GM12878 (cell line): ENCODE results near the gene ANKMY1. TPM values are rescaled to one million over a fixed set of nuclear protein-coding genes. Genes with fewer than 3 reads are reported as not detected.

ENCODE experiments used
- ATAC-seq: fragments of 200-7000 bp; cut with Tn5 transposase; 3 replicates; pipeline ENCODE4 v1.9.1; 2020; ENCODE audit warnings: mild to moderate bottlenecking, moderate library complexity
- BruUV-seq: library from RNA; stranded (reverse); fragments of 400-500 nt; replicated peaks from 2 replicates; lab custom pipeline; 2021; lab: Mats Ljungman, UMichigan
- CTCF ChIA-PET: fragments of 300-600 bp; sonication (Branson Sonifier 250); formaldehyde crosslinking; extraction: SDS; loops from one replicate; lab custom pipeline; 2021; ENCODE audit warnings: inconsistent platforms; lab: Yijun Ruan, JAX
- POLR2A ChIA-PET: fragments of 350-600 bp; formaldehyde crosslinking; extraction: SDS; loops from one replicate; lab custom pipeline; 2021; ENCODE audit warnings: inconsistent platforms; lab: Charles Lee
- RAD21 ChIA-PET: fragments of 300-600 bp; sonication (Branson Sonifier 250); formaldehyde crosslinking; loops from one replicate; lab custom pipeline; 2023; ENCODE audit warnings: antibody characterized with exemption; ENCODE audit not compliant: unreplicated experiment; lab: Charles Lee
- SMC1A ChIA-PET: fragments of 300-600 bp; sonication (Branson Sonifier 250); formaldehyde crosslinking; loops from one replicate; lab custom pipeline; 2023; ENCODE audit not compliant: unreplicated experiment, uncharacterized antibody; lab: Charles Lee
- DNase-seq: peaks from one replicate; pipeline ENCODE4 v3.0.0-alpha.2; 2011; ENCODE audit warnings: low read depth, low spot score
- FAIRE-seq: peaks from 3 replicates; lab custom pipeline; 2011; peaks lifted over from hg19 to GRCh38; lab: Jason Lieb, UNC
- H2AFZ ChIP-seq: 2 replicates; pipeline ENCODE4 v1.6.0; 2011; ENCODE audit warnings: low read depth, low read length, control low read depth; ENCODE audit not compliant: control insufficient read depth
- H3K27ac ChIP-seq: 2 replicates; pipeline ENCODE4 v1.5.1; 2011; ENCODE audit warnings: control low read depth; ENCODE audit not compliant: control insufficient read depth, insufficient read depth
- H3K27me3 ChIP-seq, 2 experiments: replicated peaks in 1 of 2; 2 replicates each; pipeline versions ENCODE4 v1.6.0 to v1.6.1; 2011; ENCODE audit warnings: low read length in 1 of 2; ENCODE audit not compliant: control insufficient read depth in 2 of 2, insufficient read depth in 2 of 2
- H3K36me3 ChIP-seq, 2 experiments: 2 replicates each; pipeline ENCODE4 v1.5.1; 2011; ENCODE audit warnings: low read length in 1 of 2; ENCODE audit not compliant: control insufficient read depth in 2 of 2, insufficient read depth in 2 of 2
- H3K4me1 ChIP-seq: 2 replicates; pipeline ENCODE4 v1.6.1; 2011; ENCODE audit warnings: mild to moderate bottlenecking, low read length, moderate library complexity, mixed read lengths; ENCODE audit not compliant: control insufficient read depth, insufficient read depth
- H3K4me2 ChIP-seq: 2 replicates; pipeline ENCODE4 v1.6.0; 2011; ENCODE audit warnings: control low read depth; ENCODE audit not compliant: control insufficient read depth, insufficient read depth
- H3K4me3 ChIP-seq: fragments of 200-600 bp; sonication (generic); 2 replicates; pipeline ENCODE4 v1.5.1; 2016
- H3K79me2 ChIP-seq: 2 replicates; pipeline ENCODE4 v1.6.0; 2011; ENCODE audit warnings: low read length; ENCODE audit not compliant: control insufficient read depth, insufficient read depth
- H3K9ac ChIP-seq: 2 replicates; pipeline ENCODE4 v1.8.0; 2011; ENCODE audit warnings: low read length, control low read depth, mixed read lengths; ENCODE audit not compliant: control insufficient read depth, insufficient read depth
- H3K9me3 ChIP-seq: replicated peaks from 3 replicates; pipeline ENCODE4 v1.5.1; 2011; ENCODE audit warnings: mild to moderate bottlenecking, low read length; ENCODE audit not compliant: control insufficient read depth, insufficient read depth
- H4K20me1 ChIP-seq: 2 replicates; pipeline ENCODE4 v1.6.0; 2011; ENCODE audit not compliant: control insufficient read depth, insufficient read depth
- DPF2 ChIP-seq: fragments of 450-650 bp; IDR thresholded peaks from 2 replicates; pipeline ENCODE4 v1.6.1; 2017; ENCODE audit warnings: mild to moderate bottlenecking
- ESRRA ChIP-seq: IDR thresholded peaks from 2 replicates; pipeline ENCODE4 v1.6.1; 2012; ENCODE audit warnings: mild to moderate bottlenecking, low read length, improper control_type of control experiment
- EZH2 ChIP-seq: IDR thresholded peaks from 2 replicates; pipeline ENCODE4 v1.6.1; 2012; ENCODE audit warnings: low read depth, mild to moderate bottlenecking, control low read depth, inconsistent platforms, low read length, borderline replicate concordance; ENCODE audit not compliant: control insufficient read depth
- MLLT1 ChIP-seq: fragments of 450-650 bp; IDR thresholded peaks from 2 replicates; pipeline ENCODE4 v1.6.1; 2016; ENCODE audit warnings: mild to moderate bottlenecking
- NKRF ChIP-seq: fragments of 450-650 bp; conservative IDR thresholded peaks from 2 replicates; pipeline ENCODE4 v1.6.1; 2017; ENCODE audit warnings: mild to moderate bottlenecking, moderate library complexity
- PAX8 ChIP-seq: fragments of 450-650 bp; IDR thresholded peaks from 2 replicates; pipeline ENCODE4 v1.6.1; 2017; ENCODE audit warnings: mild to moderate bottlenecking, moderate library complexity
- RB1 ChIP-seq: fragments of 450-650 bp; formaldehyde crosslinking; IDR thresholded peaks from 2 replicates; pipeline ENCODE4 v1.6.1; 2017; ENCODE audit warnings: mild to moderate bottlenecking, borderline replicate concordance
- SUPT20H ChIP-seq: IDR thresholded peaks from 2 replicates; pipeline ENCODE4 v1.6.1; 2011; ENCODE audit warnings: low read depth, mild to moderate bottlenecking, low read length, moderate library complexity, borderline replicate concordance; ENCODE audit not compliant: control insufficient read depth
- SUZ12 ChIP-seq: fragments of 200-600 bp; sonication (generic); IDR thresholded peaks from one replicate; pipeline ENCODE4 v1.6.1; 2018; ENCODE audit warnings: antibody characterized with exemption, mild to moderate bottlenecking; ENCODE audit not compliant: unreplicated experiment
- USF2 ChIP-seq: IDR thresholded peaks from 2 replicates; pipeline ENCODE4 v1.6.1; 2011; ENCODE audit warnings: low read depth, low read length, improper control_type of control experiment, borderline replicate concordance
- WGBS: methylation state at CpG from one replicate; pipeline ENCODE4 v1.1.6; 2016; ENCODE audit warnings: low lambda C conversion rate; ENCODE audit not compliant: insufficient replicate concordance, insufficient coverage; ENCODE audit errors: missing lambda C conversion rate; 5-methylcytosine and 5-hydroxymethylcytosine counted together
- in situ Hi-C: fragments of 300-500 bp; cut with MboI; formaldehyde crosslinking; loops from 9 replicates; pipeline ENCODE4 v1.14.3; 2018; ENCODE audit warnings: mixed read lengths
- intact Hi-C: fragments of 100-400 bp; cut with micrococcal nuclease; formaldehyde crosslinking; loops from one replicate; pipeline ENCODE4 v1.14.2; 2022; ENCODE audit not compliant: unreplicated experiment
- polyA plus RNA-seq, 11 experiments: library from polyadenylated mRNA; depleted of rRNA in 4 of 11; unstranded in 6 of 11; stranded (reverse) in 5 of 11; fragments of >200 nt; fragmentation: Nextera tagmentation in 4 of 11; fragmentation: Illumina TruSeq in 1 of 11; extraction: Ambion mirVana in 4 of 11; extraction: Trizol in 1 of 11; gene quantifications; 1 replicate in 1 of 11; 2 replicates in 10 of 11; pipeline versions ENCODE4 v1.2.1 to v1.2.3, GENCODE V29; 2011 to 2016; ENCODE audit warnings: inconsistent platforms in 2 of 11, missing spikeins in 2 of 11, low read depth in 1 of 11
- total RNA-seq, 4 experiments: library from RNA; depleted of rRNA in 3 of 4; stranded (reverse); fragments of >200 nt in 3 of 4; fragmentation: Illumina TruSeq in 1 of 4; extraction: Trizol in 1 of 4; gene quantifications; 2 replicates each; pipeline versions ENCODE4 v1.2.1 to v1.2.3, GENCODE V29; 2013 to 2021

The ANKMY1 gene
- total and polyA plus RNA-seq, 10 of the 15 experiments (the other 5 are each of a cell fraction or from before 2014, with no cell fraction given): 1.1 to 15.3 (median 11.1) TPM

- no peak for TF ChIP-seq USF2
- no peak for TF ChIP-seq DPF2
- no peak for TF ChIP-seq MLLT1
- no peak for TF ChIP-seq RB1
These were observed 102.5 kb downstream of the ANKMY1 start (continued) for GRCh38 chr2:240455272-240455646.

GRCh38 chr2:240454106-240454901, 103.5 kb downstream of the ANKMY1 start:
- no TSS peak for BruUV-seq
- DNase-seq: no peak
- no peak for TF ChIP-seq ESRRA
- 0 out of 2 replicates have a peak, but pooled peaks have one; percentile 66 for TF ChIP-seq EZH2
- TF ChIP-seq PAX8: no peak
- TF ChIP-seq NKRF: no peak
- peak; percentile 97 for TF ChIP-seq SUZ12
- TF ChIP-seq SUPT20H: no peak
- TF ChIP-seq, all 136 proteins: peak for 2
- no peak overlapping the region for H2AFZ ChIP-seq
- no peak overlapping the region for H3K4me2 ChIP-seq
- no peak overlapping the region for H3K9ac ChIP-seq
- H3K36me3 ChIP-seq: no peaks in the 10 kb centered on the region
- H3K4me3 ChIP-seq: no peak overlapping the region
- CTCF ChIA-PET: no interaction called here
- FAIRE-seq (no peak), ATAC-seq (no peak)
- no peaks in the 10 kb centered on the region for H4K20me1 ChIP-seq
- H3K27me3 ChIP-seq: peaks cover 11 to 12% of the 10 kb centered on the region in 2 experiments
- no peak overlapping the region for H3K27ac ChIP-seq
- RAD21 ChIA-PET: no interaction called here
- POLR2A ChIA-PET: no interaction called here
- WGBS: 30% methylated on average over 31 of the region's 35 CpGs
- H3K79me2 ChIP-seq: no peaks in the 10 kb centered on the region
- H3K4me1 ChIP-seq: no peaks in the 10 kb centered on the region
- in situ Hi-C loops (no loop called here), intact Hi-C loops (no loop called here)
- no peaks in the 10 kb centered on the region for H3K9me3 ChIP-seq
- SMC1A ChIA-PET: no interaction called here
